HUES48 (cell line): Measurements from ENCODE around the gene RAB27A.

Source experiments
- H3K27ac ChIP-seq: one replicate; pipeline ENCODE4 v1.7.0; 2013; ENCODE audit warnings: low read depth, low read length, inconsistent platforms
- H3K27me3 ChIP-seq: 2 replicates; pipeline ENCODE4 v1.6.1; 2013; ENCODE audit warnings: mild to moderate bottlenecking, low read length; ENCODE audit not compliant: control insufficient read depth, insufficient read depth
- H3K36me3 ChIP-seq: 2 replicates; pipeline ENCODE4 v1.6.1; 2013; ENCODE audit warnings: low read length; ENCODE audit not compliant: control insufficient read depth, insufficient read depth
- H3K4me1 ChIP-seq: 2 replicates; pipeline ENCODE4 v1.6.1; 2013; ENCODE audit warnings: mild to moderate bottlenecking, low read length; ENCODE audit not compliant: control insufficient read depth, insufficient read depth
- H3K4me3 ChIP-seq: 2 replicates; pipeline ENCODE4 v1.5.1; 2013; ENCODE audit warnings: mild to moderate bottlenecking, low read depth, low read length
- H3K9ac ChIP-seq: 2 replicates; pipeline ENCODE4 v1.6.1; 2013; ENCODE audit warnings: mild to moderate bottlenecking, low read depth, low read length, moderate library complexity
- H3K9me3 ChIP-seq: 2 replicates; pipeline ENCODE4 v1.6.1; 2013; ENCODE audit warnings: low read length; ENCODE audit not compliant: control insufficient read depth, insufficient read depth

RAB27A gene

GRCh38 chr15:55289746-55290527, at the start of gene RAB27A:
Gene RAB27A, minus strand, starts transcription at chr15:55289813. Its CDS starts 54,879 bp downstream, at chr15:55234934.
- H3K27me3 ChIP-seq: no peaks in the 10 kb centered on the region; the same call in 1 of the 2 replicates
- H3K9me3 ChIP-seq: no peaks in the 10 kb centered on the region
- peak within 1 kb of the TSS; percentile 70 for H3K9ac ChIP-seq
- no peaks in the 10 kb centered on the region for H3K36me3 ChIP-seq
- H3K4me3 ChIP-seq: peak within 1 kb of the TSS; percentile 90
- peaks cover 7% of the 10 kb centered on the region; the same call in 1 of the 2 replicates for H3K4me1 ChIP-seq
- peak within 1 kb of the TSS; percentile 47 for H3K27ac ChIP-seq

- no peak overlapping the region for H3K4me3 ChIP-seq
- no peaks in the 10 kb centered on the region for H3K9me3 ChIP-seq
- no peaks in the 10 kb centered on the region for H3K4me1 ChIP-seq
- H3K27me3 ChIP-seq: no peaks in the 10 kb centered on the region
- H3K9ac ChIP-seq: no peak overlapping the region
- 0 out of 2 replicates have a peak, but pooled peaks cover 3% of the 10 kb centered on the region for H3K36me3 ChIP-seq
- no peak overlapping the region for H3K27ac ChIP-seq
Measured at GRCh38 chr15:55337160-55337559, 47.5 kb upstream of the RAB27A start.

DNA sequence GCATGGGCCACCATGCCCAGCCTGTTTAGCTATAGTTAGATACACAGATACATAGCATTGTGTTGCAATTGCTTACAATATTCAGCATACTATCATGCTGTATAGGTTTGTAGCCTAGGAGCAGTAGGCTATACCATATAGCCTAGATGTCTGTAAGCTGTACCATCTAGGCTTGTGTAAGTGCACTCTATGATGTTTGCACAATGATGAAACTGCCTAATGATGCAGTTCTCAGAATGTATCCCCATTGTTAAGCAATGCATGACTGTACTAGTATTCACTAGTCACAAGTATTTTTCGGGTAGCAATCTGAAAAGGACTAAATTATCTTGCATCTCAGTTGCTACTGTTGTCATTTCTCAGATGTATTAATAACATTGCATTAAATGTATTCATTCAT, 45.4 kb upstream of the RAB27A start:
- Histone ChIP-seq H3K4me1 (no peaks in the 10 kb centered on the region), H3K9me3 (no peaks in the 10 kb centered on the region), H3K27me3 (no peaks in the 10 kb centered on the region), H3K27ac (no peak overlapping the region), H3K36me3 (peaks cover 6% of the 10 kb centered on the region; the same call in 1 of the 2 replicates), H3K9ac (no peak overlapping the region), H3K4me3 (no peak overlapping the region)

DNA sequence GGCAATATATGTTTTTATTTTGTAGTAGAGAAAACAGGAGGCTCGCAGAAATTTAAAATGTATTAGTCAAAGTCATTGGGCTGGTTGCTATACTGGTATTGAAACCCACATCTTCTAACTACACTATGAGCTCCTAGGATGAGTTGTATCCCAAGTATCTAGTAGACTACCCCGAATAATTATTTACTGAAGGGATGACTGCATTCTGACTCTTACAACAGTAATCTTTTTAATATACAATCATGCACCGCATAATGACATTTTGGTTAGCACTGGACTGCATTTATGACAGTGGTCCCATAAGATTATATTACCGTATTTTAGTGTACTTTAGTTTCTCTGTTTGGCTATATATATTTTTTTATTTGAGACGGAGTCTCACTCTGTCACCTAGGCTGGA, 44.8 kb upstream of the RAB27A start:
- Histone ChIP-seq H3K27ac (no peak overlapping the region), H3K9ac (no peak overlapping the region), H3K4me1 (no peaks in the 10 kb centered on the region), H3K36me3 (peaks cover 6% of the 10 kb centered on the region; the same call in 1 of the 2 replicates), H3K9me3 (no peaks in the 10 kb centered on the region), H3K27me3 (no peaks in the 10 kb centered on the region), H3K4me3 (no peak overlapping the region)

- H3K27me3 ChIP-seq: no peaks in the 10 kb centered on the region
- no peak overlapping the region for H3K9ac ChIP-seq
- no peak overlapping the region for H3K27ac ChIP-seq
- H3K36me3 ChIP-seq: peaks cover 3% of the 10 kb centered on the region; the same call in 1 of the 2 replicates
- peaks cover 9% of the 10 kb centered on the region for H3K4me1 ChIP-seq
- H3K9me3 ChIP-seq: no peaks in the 10 kb centered on the region
- no peak overlapping the region for H3K4me3 ChIP-seq
Measured at GRCh38 chr15:55327387-55327786, 37.8 kb upstream of the RAB27A start.

- no peak overlapping the region for H3K27ac ChIP-seq
- H3K4me1 ChIP-seq: peaks cover 13% of the 10 kb centered on the region
- no peaks in the 10 kb centered on the region for H3K9me3 ChIP-seq
- no peaks in the 10 kb centered on the region for H3K36me3 ChIP-seq
- no peak overlapping the region for H3K4me3 ChIP-seq
- no peak overlapping the region for H3K9ac ChIP-seq
- no peaks in the 10 kb centered on the region for H3K27me3 ChIP-seq
Measured at GRCh38 chr15:55322467-55322866, 32.9 kb upstream of the RAB27A start.

- peaks cover 13% of the 10 kb centered on the region for H3K4me1 ChIP-seq
- H3K36me3 ChIP-seq: no peaks in the 10 kb centered on the region; the same call in 1 of the 2 replicates
- no peak overlapping the region for H3K9ac ChIP-seq
- no peaks in the 10 kb centered on the region for H3K9me3 ChIP-seq
- H3K4me3 ChIP-seq: no peak overlapping the region
- H3K27ac ChIP-seq: no peak overlapping the region
- H3K27me3 ChIP-seq: no peaks in the 10 kb centered on the region
Measured at GRCh38 chr15:55320963-55321362, 31.4 kb upstream of the RAB27A start.

- Histone ChIP-seq H3K9me3 (no peaks in the 10 kb centered on the region), H3K27ac (no peak overlapping the region), H3K4me1 (peaks cover 13% of the 10 kb centered on the region), H3K27me3 (no peaks in the 10 kb centered on the region), H3K4me3 (no peak overlapping the region), H3K9ac (no peak overlapping the region), H3K36me3 (no peaks in the 10 kb centered on the region; the same call in 1 of the 2 replicates)
Measured at GRCh38 chr15:55320238-55320550, 30.6 kb upstream of the RAB27A start.

DNA sequence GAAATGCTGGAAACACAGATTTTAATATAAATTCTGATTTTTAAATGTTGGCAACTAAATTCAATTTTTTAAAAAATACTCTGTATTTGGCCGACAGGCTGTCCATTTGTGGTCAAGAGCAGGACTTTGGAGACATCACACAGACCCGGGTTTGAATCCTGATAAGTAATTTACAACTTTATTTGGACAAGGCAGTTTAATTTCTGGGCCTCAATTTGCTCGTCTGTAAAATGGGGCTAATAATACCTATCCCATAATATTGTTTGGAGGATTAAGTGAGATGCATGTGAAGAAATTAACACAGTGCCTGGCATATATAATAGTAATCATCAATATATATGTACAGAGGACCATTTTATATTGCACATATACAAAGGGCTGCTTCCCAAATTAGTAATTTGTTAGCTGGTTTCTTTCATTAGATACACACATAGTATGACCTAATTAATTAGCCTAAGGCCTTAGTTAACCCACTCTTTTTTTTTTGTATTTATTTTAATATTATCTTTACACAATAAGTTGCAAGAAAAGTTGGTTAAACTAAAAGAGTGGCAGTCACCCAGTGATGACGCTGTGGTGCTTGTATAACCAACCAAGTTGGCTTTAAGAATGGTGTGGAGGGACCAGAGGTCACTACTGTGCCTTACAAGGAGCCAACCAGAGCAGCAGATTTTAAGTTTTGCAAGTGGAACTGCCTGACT, 30.1 kb upstream of the RAB27A start:
- Histone ChIP-seq H3K9ac (peak overlapping the region; percentile 86; the same call in 1 of the 2 replicates), H3K4me1 (peaks cover 13% of the 10 kb centered on the region), H3K9me3 (no peaks in the 10 kb centered on the region), H3K4me3 (peak overlapping the region; percentile 93), H3K36me3 (no peaks in the 10 kb centered on the region; the same call in 1 of the 2 replicates), H3K27ac (peak overlapping the region; percentile 85), H3K27me3 (no peaks in the 10 kb centered on the region)

- Histone ChIP-seq H3K9me3 (no peaks in the 10 kb centered on the region), H3K36me3 (no peaks in the 10 kb centered on the region; the same call in 1 of the 2 replicates), H3K4me3 (peak within 1 kb of the TSS; percentile 93), H3K27me3 (no peaks in the 10 kb centered on the region), H3K27ac (peak within 1 kb of the TSS; percentile 85), H3K4me1 (peaks cover 6% of the 10 kb centered on the region; the same call in 1 of the 2 replicates), H3K9ac (peak within 1 kb of the TSS; percentile 86)
Measured at GRCh38 chr15:55318588-55319494, 29.2 kb upstream of the RAB27A start, which contains the start of the genes PIGB and PIGBOS1. Gene PIGB, plus strand, starts transcription at chr15:55319222. Its CDS starts 29 bp downstream, at chr15:55319251. Gene PIGBOS1, minus strand, starts transcription at chr15:55319123. Its CDS starts 1,331 bp downstream, at chr15:55317792.
